Esophagus muscularis mucosa (tissue), 4 donors: ENCODE data around the gene PFN1. TPM values are rescaled to one million over a fixed set of nuclear protein-coding genes. Genes with fewer than 3 reads are reported as not detected.

Experiments used
- DNase-seq: peaks from one replicate; pipeline ENCODE4 v3.0.0-alpha.2; 2017; ENCODE audit errors: extremely low spot score
- H3K27ac ChIP-seq, 4 donors: fragments of 200-600 bp; sonication (generic); replicated peaks in 1 of 4; 1 replicate in 3 of 4; 2 replicates in 1 of 4; pipeline ENCODE4 v1.5.1; 2016 to 2019; ENCODE audit warnings: mild to moderate bottlenecking in 1 of 4
- H3K27me3 ChIP-seq, 4 donors: fragments of 200-600 bp; sonication (generic); one replicate each; pipeline versions ENCODE4 v1.5.1 to v1.6.0; 2016 to 2019
- H3K36me3 ChIP-seq, 4 donors: fragments of 200-600 bp; sonication (generic); one replicate each; pipeline ENCODE4 v1.5.1; 2016 to 2019
- H3K4me1 ChIP-seq, 4 donors: fragments of 200-600 bp; sonication (generic); one replicate each; pipeline ENCODE4 v1.5.1; 2016 to 2019
- H3K4me3 ChIP-seq, 4 donors: fragments of 200-600 bp; sonication (generic); 1 replicate in 2 of 4; 2 replicates in 2 of 4; pipeline ENCODE4 v1.5.1; 2016 to 2019; ENCODE audit warnings: mild to moderate bottlenecking in 4 of 4, moderate library complexity in 1 of 4
- H3K9me3 ChIP-seq, 4 donors: fragments of 200-600 bp; sonication (generic); 1 replicate in 3 of 4; 2 replicates in 1 of 4; pipeline ENCODE4 v1.5.1; 2016 to 2019
- CTCF ChIP-seq, 3 experiments: fragments of 200-600 bp in 2 of 3; fragments of 450-650 bp in 1 of 3; sonication (generic) in 2 of 3; IDR thresholded peaks; one replicate each; pipeline ENCODE4 v1.5.1; 2017 to 2019; ENCODE audit warnings: antibody characterized with exemption in 3 of 3, mild to moderate bottlenecking in 2 of 3, moderate library complexity in 1 of 3
- EP300 ChIP-seq: sonication (generic); formaldehyde crosslinking; IDR thresholded peaks from one replicate; pipeline ENCODE4 v1.6.1; 2017; ENCODE audit warnings: antibody characterized with exemption
- POLR2A ChIP-seq: fragments of 450-650 bp; IDR thresholded peaks from one replicate; pipeline ENCODE4 v1.6.1; 2017; ENCODE audit warnings: antibody characterized with exemption, moderate library complexity, mild to moderate bottlenecking, low read depth
- POLR2AphosphoS5 ChIP-seq, 2 donors: sonication (generic); formaldehyde crosslinking; IDR thresholded peaks; one replicate each; pipeline ENCODE4 v1.6.1; 2017; ENCODE audit warnings: antibody characterized with exemption in 2 of 2
- WGBS: methylation state at CpG from one replicate; pipeline ENCODE4 v1.1.5; 2018; 5-methylcytosine and 5-hydroxymethylcytosine counted together
- intact Hi-C: fragments of 100-400 bp; cut with DNase I; formaldehyde crosslinking; loops from one replicate; pipeline ENCODE4 v1.15.1; 2023
- total RNA-seq, 4 donors: library from RNA; depleted of rRNA; stranded (reverse); fragments of >200 nt; gene quantifications; one replicate each; pipeline versions ENCODE4 v1.1.0 to v1.2.1, GENCODE V29; 2016

PFN1 gene
- total RNA-seq, 4 donors from 2014 or later = 1,019 to 1,635 (median 1,341) TPM

GRCh38 chr17:4937553-4937952, 10.8 kb downstream of the PFN1 start:
- H3K27ac ChIP-seq = peak overlapping the region in 2 of 4 donors; percentile 91 to 97
- intact Hi-C loops = loop anchor here (5.0 kb wide), 1 partner anchor 50 kb away; the partner anchor contains the start of gene CAMTA2

GRCh38 chr17:4936436-4936835, 11.9 kb downstream of the PFN1 start:
- WGBS = 78% methylated on average over 3 of the region's 3 CpGs
- Histone ChIP-seq H3K9me3 (no peaks in the 10 kb centered on the region), H3K4me3 (no peak overlapping the region), H3K27ac (no peak overlapping the region), H3K27me3 (no peaks in the 10 kb centered on the region), H3K36me3 (peaks cover 12 to 30% (median 24%) of the 10 kb centered on the region in 4 donors), H3K4me1 (peaks cover 36 to 48% (median 42%) of the 10 kb centered on the region in 4 donors)
- TF ChIP-seq EP300 = no peak
- TF ChIP-seq POLR2A = no peak
- no peak for TF ChIP-seq POLR2AphosphoS5 (IDR thresholded peaks at IDR 0.05)
- no peak for TF ChIP-seq CTCF (IDR thresholded peaks at IDR 0.05)
- DNase-seq = no peak
- intact Hi-C loops = loop anchor here (5.0 kb wide), 1 partner anchor 51 kb away; the partner anchor contains the start of gene CAMTA2

More at GRCh38 chr17:4937553-4937952, 10.8 kb downstream of the PFN1 start:
- Histone ChIP-seq H3K27me3 (no peaks in the 10 kb centered on the region), H3K9me3 (no peaks in the 10 kb centered on the region), H3K4me1 (peaks cover 42 to 59% (median 52%) of the 10 kb centered on the region in 4 donors), H3K4me3 (no peak overlapping the region), H3K36me3 (peaks cover 12 to 39% (median 31%) of the 10 kb centered on the region in 4 donors)
- no peak for DNase-seq
- 94% methylated on average over 16 of the region's 16 CpGs for WGBS
- no peak for TF ChIP-seq CTCF (IDR thresholded peaks at IDR 0.05)
- no peak for TF ChIP-seq EP300
- no peak for TF ChIP-seq POLR2AphosphoS5 (IDR thresholded peaks at IDR 0.05)
- no peak for TF ChIP-seq POLR2A

GRCh38 chr17:4935650-4936049, 12.7 kb downstream of the PFN1 start:
- no peak for DNase-seq
- Histone ChIP-seq H3K36me3 (peaks cover 12 to 30% (median 24%) of the 10 kb centered on the region in 4 donors), H3K27ac (no peak overlapping the region), H3K9me3 (no peaks in the 10 kb centered on the region), H3K4me1 (peaks cover 29 to 40% (median 34%) of the 10 kb centered on the region in 4 donors), H3K27me3 (no peaks in the 10 kb centered on the region), H3K4me3 (no peak overlapping the region)
- intact Hi-C loops = loop anchor here (5.0 kb wide), 1 partner anchor 52 kb away; the partner anchor contains the start of gene CAMTA2
- TF ChIP-seq POLR2AphosphoS5 (IDR thresholded peaks at IDR 0.05) (no peak), EP300 (no peak), CTCF (IDR thresholded peaks at IDR 0.05) (no peak), POLR2A (no peak)

- 17% methylated on average over 14 of the region's 14 CpGs for WGBS
- Histone ChIP-seq H3K4me3 (no peak overlapping the region), H3K4me1 (peaks cover 28 to 37% (median 32%) of the 10 kb centered on the region in 4 donors), H3K27ac (peak overlapping the region in 2 of 4 donors; percentile 12 to 58), H3K9me3 (no peaks in the 10 kb centered on the region), H3K36me3 (peaks cover 12 to 30% (median 24%) of the 10 kb centered on the region in 4 donors), H3K27me3 (no peaks in the 10 kb centered on the region)
- no peak for TF ChIP-seq CTCF (IDR thresholded peaks at IDR 0.05)
- peak in 1 of 2 donors; percentile 5 for TF ChIP-seq POLR2AphosphoS5 (IDR thresholded peaks at IDR 0.05)
- intact Hi-C loops = no loop called here
- DNase-seq = no peak
Measured at GRCh38 chr17:4934173-4934979, 14.0 kb downstream of the PFN1 start.
